GM21390 (cell line): ENCODE data around the gene TRIM49.
"Not testable (repeated sequence)": the region's sequence is repeated elsewhere in the genome, so short reads cannot be mapped to it uniquely, and the experiment has no call there.

ENCODE experiments used
- ATAC-seq: cut with Tn5 transposase; IDR thresholded peaks from one replicate; pipeline ENCODE4 v1.9.1; 2021; ENCODE audit not compliant: unreplicated experiment

The TRIM49 gene

GRCh38 chr11:89808475-89808874 is at the start of gene TRIM49:
Gene TRIM49 (minus strand): TSS chr11:89808575. CDS start chr11:89804469, 4,106 bp downstream.
- ATAC-seq, result not testable (repeated sequence)

- not testable (repeated sequence) for ATAC-seq
Measured at GRCh38 chr11:89826694-89827093, 18.3 kb upstream of the TRIM49 start.

- not testable (repeated sequence) for ATAC-seq
Measured at GRCh38 chr11:89820008-89820407, 11.6 kb upstream of the TRIM49 start.

- ATAC-seq, result not testable (repeated sequence)
Measured at GRCh38 chr11:89813535-89813934, 5.2 kb upstream of the TRIM49 start.

GRCh38 chr11:89787506-89788063 is 20.8 kb downstream of the TRIM49 start:
- ATAC-seq, result not testable (repeated sequence)

GRCh38 chr11:89785726-89786125 is 22.6 kb downstream of the TRIM49 start:
- not testable (repeated sequence) for ATAC-seq

- ATAC-seq, result not testable (repeated sequence)
Measured at GRCh38 chr11:89750822-89751221, 57.6 kb downstream of the TRIM49 start.
